Testis (tissue), 3 donors: ENCODE measurements around the gene GRID1. TPM values are rescaled to one million over a fixed set of nuclear protein-coding genes. Genes with fewer than 3 reads are reported as not detected.

ENCODE experiments used
- DNase-seq: peaks from one replicate; pipeline ENCODE4 v3.0.0-alpha.2; 2019
- H3K27ac ChIP-seq, 2 donors: fragments of 200-600 bp; sonication (generic); one replicate each; pipeline ENCODE4 v1.5.1; 2019
- H3K27me3 ChIP-seq: fragments of 200-600 bp; sonication (generic); one replicate; pipeline ENCODE4 v1.5.1; 2019
- H3K36me3 ChIP-seq: fragments of 200-600 bp; sonication (generic); one replicate; pipeline ENCODE4 v1.5.1; 2017; ENCODE audit warnings: low read depth; ENCODE audit errors: missing control alignments
- H3K4me1 ChIP-seq: fragments of 200-600 bp; sonication (generic); one replicate; pipeline ENCODE4 v1.5.1; 2019
- H3K4me3 ChIP-seq, 2 donors: fragments of 200-600 bp; sonication (generic); one replicate each; pipeline ENCODE4 v1.5.1; 2017 to 2019
- H3K9me3 ChIP-seq: fragments of 200-600 bp; sonication (generic); one replicate; pipeline ENCODE4 v1.5.1; 2017
- POLR2A ChIP-seq: fragments of 450-650 bp; IDR thresholded peaks from one replicate; pipeline ENCODE4 v1.6.1; 2017; ENCODE audit warnings: antibody characterized with exemption, mild to moderate bottlenecking, moderate library complexity
- WGBS, 2 donors: methylation state at CpG; one replicate each; pipeline ENCODE4 v1.1.5; 2018; 5-methylcytosine and 5-hydroxymethylcytosine counted together
- intact Hi-C: fragments of 100-400 bp; cut with DNase I; formaldehyde crosslinking; loops from one replicate; pipeline ENCODE4 v1.15.1; 2023; ENCODE audit warnings: low total_unique reads
- polyA plus RNA-seq: library from polyadenylated mRNA; stranded (reverse); fragments of 350-450 nt; fragmentation: Illumina TruSeq; extraction: RNeasy Lipid Tissue Mini Kit (QIAGEN cat#74804); gene quantifications from one replicate; pipeline ENCODE4 v1.2.3, GENCODE V29; 2014; ENCODE audit warnings: low read depth, low replicate concordance; ENCODE audit not compliant: insufficient read depth
- total RNA-seq, 2 donors: library from RNA; depleted of rRNA; stranded (reverse); fragments of >200 nt; gene quantifications; one replicate each; pipeline ENCODE4 v1.2.3, GENCODE V29; 2016
- TF ChIP-seq, protein P1 (sequence below), 3 experiments: fragments of 450-650 bp in 2 of 3; fragments of 200-600 bp in 1 of 3; sonication (generic) in 1 of 3; IDR thresholded peaks; one replicate each; pipeline ENCODE4 v1.5.1; 2016 to 2019; ENCODE audit warnings: antibody characterized with exemption in 3 of 3, mild to moderate bottlenecking in 2 of 3, moderate library complexity in 1 of 3

Gene GRID1
- total and polyA plus RNA-seq, 3 donors from 2014 or later: 7.4 to 16.7 (median 8.1) TPM

GRCh38 chr10:86304436-86304835 is 62.2 kb downstream of the GRID1 start:
- H3K27me3 ChIP-seq: no peaks in the 10 kb centered on the region
- intact Hi-C loops: no loop called here
- WGBS, 2 donors: 84 to 93% methylated on average over 3 of the region's 3 CpGs
- no peak overlapping the region for H3K4me3 ChIP-seq
- no peak for DNase-seq
- TF ChIP-seq, protein P1, sequence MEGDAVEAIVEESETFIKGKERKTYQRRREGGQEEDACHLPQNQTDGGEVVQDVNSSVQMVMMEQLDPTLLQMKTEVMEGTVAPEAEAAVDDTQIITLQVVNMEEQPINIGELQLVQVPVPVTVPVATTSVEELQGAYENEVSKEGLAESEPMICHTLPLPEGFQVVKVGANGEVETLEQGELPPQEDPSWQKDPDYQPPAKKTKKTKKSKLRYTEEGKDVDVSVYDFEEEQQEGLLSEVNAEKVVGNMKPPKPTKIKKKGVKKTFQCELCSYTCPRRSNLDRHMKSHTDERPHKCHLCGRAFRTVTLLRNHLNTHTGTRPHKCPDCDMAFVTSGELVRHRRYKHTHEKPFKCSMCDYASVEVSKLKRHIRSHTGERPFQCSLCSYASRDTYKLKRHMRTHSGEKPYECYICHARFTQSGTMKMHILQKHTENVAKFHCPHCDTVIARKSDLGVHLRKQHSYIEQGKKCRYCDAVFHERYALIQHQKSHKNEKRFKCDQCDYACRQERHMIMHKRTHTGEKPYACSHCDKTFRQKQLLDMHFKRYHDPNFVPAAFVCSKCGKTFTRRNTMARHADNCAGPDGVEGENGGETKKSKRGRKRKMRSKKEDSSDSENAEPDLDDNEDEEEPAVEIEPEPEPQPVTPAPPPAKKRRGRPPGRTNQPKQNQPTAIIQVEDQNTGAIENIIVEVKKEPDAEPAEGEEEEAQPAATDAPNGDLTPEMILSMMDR (IDR thresholded peaks at IDR 0.05): no peak
- no peak for TF ChIP-seq POLR2A
- H3K36me3 ChIP-seq: no peaks in the 10 kb centered on the region
- H3K27ac ChIP-seq: no peak overlapping the region
- no peaks in the 10 kb centered on the region for H3K9me3 ChIP-seq
- no peaks in the 10 kb centered on the region for H3K4me1 ChIP-seq

DNA sequence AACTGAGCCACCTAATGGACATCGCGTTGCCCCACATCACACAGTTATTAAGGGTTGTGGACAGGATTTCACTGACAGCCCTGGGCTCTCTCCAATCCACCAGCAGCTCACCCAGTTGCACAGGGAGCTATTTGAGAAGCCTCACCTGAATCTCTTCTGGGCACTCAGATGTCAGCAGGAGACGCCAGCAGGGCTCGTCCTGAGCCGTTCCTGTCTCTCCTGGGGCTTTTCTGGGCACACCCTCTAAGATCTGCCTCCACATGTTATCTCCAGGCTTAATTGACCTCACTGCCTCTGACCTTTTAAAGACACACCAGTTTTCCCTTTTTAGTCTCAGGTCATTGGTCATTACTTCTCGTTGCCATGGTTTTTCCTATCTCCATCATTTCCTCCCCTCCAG is 63.0 kb downstream of the GRID1 start:
- intact Hi-C loops: no loop called here
- H3K36me3 ChIP-seq: no peaks in the 10 kb centered on the region
- no peaks in the 10 kb centered on the region for H3K9me3 ChIP-seq
- TF ChIP-seq POLR2A: no peak
- TF ChIP-seq, protein P1 (IDR thresholded peaks at IDR 0.05): no peak
- 77 to 86% methylated on average over 6 of the region's 6 CpGs for WGBS, 2 donors
- no peak overlapping the region for H3K27ac ChIP-seq
- no peaks in the 10 kb centered on the region for H3K27me3 ChIP-seq
- no peaks in the 10 kb centered on the region for H3K4me1 ChIP-seq
- no peak for DNase-seq
- H3K4me3 ChIP-seq: no peak overlapping the region

- no peaks in the 10 kb centered on the region for H3K9me3 ChIP-seq
- H3K27me3 ChIP-seq: no peaks in the 10 kb centered on the region
- no peaks in the 10 kb centered on the region for H3K36me3 ChIP-seq
- TF ChIP-seq, protein P1 (IDR thresholded peaks at IDR 0.05): no peak
- TF ChIP-seq POLR2A: no peak
- intact Hi-C loops: no loop called here
- H3K27ac ChIP-seq: no peak overlapping the region
- no peak overlapping the region for H3K4me3 ChIP-seq
- WGBS, 2 donors: 71 to 87% methylated on average over 3 of the region's 3 CpGs
- H3K4me1 ChIP-seq: no peaks in the 10 kb centered on the region
- no peak for DNase-seq
These were observed 64.6 kb downstream of the GRID1 start for GRCh38 chr10:86301971-86302370.

- TF ChIP-seq, protein P1 (IDR thresholded peaks at IDR 0.05): no peak
- no peak for TF ChIP-seq POLR2A
- WGBS, 2 donors: 93 to 94% methylated on average over 5 of the region's 5 CpGs
These were observed 65.4 kb downstream of the GRID1 start for GRCh38 chr10:86300931-86301830.

More at GRCh38 chr10:86300931-86301830, 65.4 kb downstream of the GRID1 start:
- no peaks in the 10 kb centered on the region for H3K4me1 ChIP-seq
- DNase-seq: no peak
- no peaks in the 10 kb centered on the region for H3K27me3 ChIP-seq
- no peaks in the 10 kb centered on the region for H3K9me3 ChIP-seq
- intact Hi-C loops: no loop called here
- H3K4me3 ChIP-seq: no peak overlapping the region
- H3K27ac ChIP-seq: no peak overlapping the region
- H3K36me3 ChIP-seq: no peaks in the 10 kb centered on the region
